Endodermal cell (in vitro differentiated cells): ENCODE measurements around the gene MRTFA. TPM values are rescaled to one million over a fixed set of nuclear protein-coding genes. Genes with fewer than 3 reads are reported as not detected.
"Not testable (repeated sequence)": the region's sequence is repeated elsewhere in the genome, so short reads cannot be mapped to it uniquely, and the experiment has no call there.

Experiments used
- DNase-seq: peaks from one replicate; pipeline ENCODE4 v3.0.0-alpha.2; 2017
- H3K27ac ChIP-seq: 2 replicates; pipeline ENCODE4 v1.5.1; 2013; ENCODE audit warnings: mild to moderate bottlenecking, low read depth, low read length, moderate library complexity
- H3K27me3 ChIP-seq: 2 replicates; pipeline ENCODE4 v1.6.1; 2013; ENCODE audit warnings: mild to moderate bottlenecking, low read length, moderate library complexity; ENCODE audit not compliant: insufficient read depth, control insufficient read depth, poor library complexity, severe bottlenecking
- H3K36me3 ChIP-seq: 2 replicates; pipeline ENCODE4 v1.7.0; 2013; ENCODE audit warnings: mild to moderate bottlenecking, low read length, moderate library complexity; ENCODE audit not compliant: control insufficient read depth, insufficient read depth
- H3K4me1 ChIP-seq: one replicate; pipeline ENCODE4 v1.7.0; 2013; ENCODE audit warnings: low read length; ENCODE audit not compliant: control insufficient read depth, insufficient read depth
- H3K4me3 ChIP-seq: 2 replicates; pipeline ENCODE4 v1.5.1; 2013; ENCODE audit warnings: mild to moderate bottlenecking, low read length, moderate library complexity
- H3K9ac ChIP-seq: 2 replicates; pipeline ENCODE4 v1.6.1; 2013; ENCODE audit warnings: mild to moderate bottlenecking, low read length, moderate library complexity; ENCODE audit not compliant: poor library complexity, severe bottlenecking; ENCODE audit errors: extremely low read depth
- H3K9me3 ChIP-seq: 2 replicates; pipeline ENCODE4 v1.6.1; 2013; ENCODE audit warnings: mild to moderate bottlenecking, low read length, moderate library complexity; ENCODE audit not compliant: control insufficient read depth
- H3K27ac Mint-ChIP-seq: 2 replicates; pipeline ENCODE4 v1.8.0; 2020; ENCODE audit warnings: mixed read lengths
- H3K27me3 Mint-ChIP-seq: 2 replicates; pipeline ENCODE4 v1.8.0; 2021; ENCODE audit warnings: mild to moderate bottlenecking, mixed read lengths; ENCODE audit not compliant: insufficient read depth
- H3K36me3 Mint-ChIP-seq: 2 replicates; pipeline ENCODE4 v1.8.0; 2020; ENCODE audit warnings: low read depth, mixed read lengths
- H3K4me1 Mint-ChIP-seq: 2 replicates; pipeline ENCODE4 v1.8.0; 2020; ENCODE audit warnings: mixed read lengths
- H3K4me3 Mint-ChIP-seq: 2 replicates; pipeline ENCODE4 v1.8.0; 2020; ENCODE audit warnings: mild to moderate bottlenecking, moderate library complexity, mixed read lengths
- H3K9me3 Mint-ChIP-seq: 2 replicates; pipeline ENCODE4 v1.8.0; 2020; ENCODE audit warnings: mild to moderate bottlenecking, mixed read lengths
- CTCF ChIP-seq: fragments of 200-600 bp; sonication (generic); conservative IDR thresholded peaks from 2 replicates; pipeline ENCODE4 v1.5.0; 2021; ENCODE audit warnings: antibody characterized with exemption, mild to moderate bottlenecking
- WGBS, 2 experiments: methylation state at CpG; one replicate each; pipeline versions ENCODE4 v1.1.5 to v1.1.7; 2013; ENCODE audit warnings: missing lambda C conversion rate in 2 of 2, mixed read lengths in 1 of 2; ENCODE audit not compliant: insufficient coverage in 1 of 2, insufficient read length in 1 of 2; 5-methylcytosine and 5-hydroxymethylcytosine counted together
- total RNA-seq, 2 donors: library from RNA; stranded (reverse); fragmentation: NEBNext Ultra II Directional in 1 of 2; extraction: Animal tissue kit (Norgen Biotek cat#: 25700) in 1 of 2; gene quantifications; 2 replicates in 1 of 2; 3 replicates in 1 of 2; pipeline ENCODE4 v1.2.1, GENCODE V29; 2021

The MRTFA gene
- total RNA-seq, 2 donors from 2014 or later, result 43.3 to 44.7 TPM

- no peak within 1 kb of the TSS for H3K9ac ChIP-seq
Observed at GRCh38 chr22:40679249-40679963, 42.9 kb upstream of the MRTFA start, which contains the start of gene MCHR1. MCHR1 (plus strand) TSS chr22:40679484; CDS start chr22:40679653, 169 bp downstream.

GRCh38 chr22:40678493-40679248 is 42.2 kb upstream of the MRTFA start:
- H3K4me1 Mint-ChIP-seq, result peaks cover 35% of the 10 kb centered on the region
- Histone ChIP-seq H3K36me3 (no peaks in the 10 kb centered on the region), H3K9ac (no peak overlapping the region), H3K27me3 (no peaks in the 10 kb centered on the region), H3K4me3 (no peak overlapping the region), H3K9me3 (no peaks in the 10 kb centered on the region), H3K27ac (no peak overlapping the region), H3K4me1 (peaks cover 19% of the 10 kb centered on the region)
- WGBS, 2 experiments, result 75 to 80% methylated on average over 11 to 14 of the region's 14 CpGs
- H3K27ac Mint-ChIP-seq, result no peak overlapping the region
- no peak for TF ChIP-seq CTCF
- H3K27me3 Mint-ChIP-seq, result peaks cover 2% of the 10 kb centered on the region
- H3K4me3 Mint-ChIP-seq, result peak overlapping the region; percentile 42
- H3K36me3 Mint-ChIP-seq, result no peaks in the 10 kb centered on the region
- no peak for DNase-seq
- H3K9me3 Mint-ChIP-seq, result peaks cover 2% of the 10 kb centered on the region

More at GRCh38 chr22:40679249-40679963, 42.9 kb upstream of the MRTFA start, which contains the start of gene MCHR1:
- peak; percentile 68 for DNase-seq
- Histone ChIP-seq H3K9me3 (no peaks in the 10 kb centered on the region), H3K27me3 (no peaks in the 10 kb centered on the region), H3K4me3 (peak within 1 kb of the TSS; percentile 34), H3K36me3 (no peaks in the 10 kb centered on the region), H3K4me1 (peaks cover 19% of the 10 kb centered on the region), H3K27ac (no peak within 1 kb of the TSS)
- WGBS, 2 experiments, result 28 to 36% methylated on average over 5 to 21 of the region's 21 CpGs
- no peak for TF ChIP-seq CTCF
- Mint-ChIP-seq H3K9me3 (peaks cover 2% of the 10 kb centered on the region), H3K36me3 (no peaks in the 10 kb centered on the region), H3K4me3 (peak within 1 kb of the TSS; percentile 42), H3K4me1 (peaks cover 35% of the 10 kb centered on the region), H3K27me3 (peaks cover 2% of the 10 kb centered on the region), H3K27ac (no peak within 1 kb of the TSS)

- Mint-ChIP-seq H3K4me3 (no peak overlapping the region), H3K36me3 (no peaks in the 10 kb centered on the region), H3K4me1 (peaks cover 22% of the 10 kb centered on the region), H3K9me3 (peaks cover 2% of the 10 kb centered on the region), H3K27ac (no peak overlapping the region), H3K27me3 (peaks cover 2% of the 10 kb centered on the region)
- H3K36me3 ChIP-seq, result no peaks in the 10 kb centered on the region
- 92 to 100% methylated on average over 3 of the region's 3 CpGs for WGBS, 2 experiments
- no peaks in the 10 kb centered on the region for H3K27me3 ChIP-seq
- H3K4me1 ChIP-seq, result peaks cover 19% of the 10 kb centered on the region
- H3K9ac ChIP-seq, result no peak overlapping the region
- no peak overlapping the region for H3K4me3 ChIP-seq
- H3K27ac ChIP-seq, result no peak overlapping the region
- TF ChIP-seq CTCF, result no peak
- DNase-seq, result no peak
- no peaks in the 10 kb centered on the region for H3K9me3 ChIP-seq
Observed at GRCh38 chr22:40676644-40677043, 40.1 kb upstream of the MRTFA start.

GRCh38 chr22:40676166-40676565 is 39.6 kb upstream of the MRTFA start:
- H3K27me3 Mint-ChIP-seq, H3K27ac ChIP-seq, H3K36me3 ChIP-seq, H3K4me3 Mint-ChIP-seq, H3K9me3 ChIP-seq, H3K9ac ChIP-seq, H3K9me3 Mint-ChIP-seq, H3K4me3 ChIP-seq, H3K27me3 ChIP-seq, DNase-seq, H3K36me3 Mint-ChIP-seq: not testable (repeated sequence)
- 92 to 94% methylated on average over 3 to 4 of the region's 4 CpGs for WGBS, 2 experiments
- Mint-ChIP-seq H3K4me1 (peaks cover 22% of the 10 kb centered on the region), H3K27ac (peak overlapping the region; percentile 35)
- H3K4me1 ChIP-seq, result peaks cover 19% of the 10 kb centered on the region
